ENCODE results near the gene DYNC1H1. TPM values are rescaled to one million over a fixed set of nuclear protein-coding genes. Genes with fewer than 3 reads are reported as not detected.

Gene DYNC1H1
- total RNA-seq, 1 experiment from 2014 or later, result 438 TPM

DNA sequence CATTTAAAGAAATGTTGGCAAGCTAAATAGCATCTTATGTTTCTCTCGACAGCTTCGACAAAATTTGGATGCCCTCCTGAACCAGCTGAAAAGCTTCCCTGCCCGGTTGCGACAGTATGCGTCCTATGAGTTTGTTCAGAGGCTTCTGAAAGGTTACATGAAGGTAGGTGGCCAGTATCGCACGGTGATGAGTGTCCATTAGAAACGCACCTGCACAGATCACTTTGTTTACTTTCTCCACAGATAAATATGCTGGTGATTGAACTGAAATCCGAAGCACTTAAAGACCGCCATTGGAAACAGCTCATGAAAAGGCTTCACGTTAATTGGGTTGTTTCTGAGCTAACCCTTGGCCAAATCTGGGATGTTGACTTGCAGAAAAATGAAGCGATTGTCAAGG lies 36.5 kb downstream of the DYNC1H1 start:
- H3K4me3 Mint-ChIP-seq, result no peak overlapping the region
- POLR2A ChIA-PET, result no interaction called here
- no peak overlapping the region for H3K27ac Mint-ChIP-seq
- DNase-seq (ENCODE audit: low spot score) (no peak), ATAC-seq (no peak)
- H3K4me1 Mint-ChIP-seq, result no peaks in the 10 kb centered on the region
- no peaks in the 10 kb centered on the region for H3K9me3 Mint-ChIP-seq
- no peaks in the 10 kb centered on the region for H3K27me3 Mint-ChIP-seq (ENCODE audit: low read depth)
- H3K36me3 Mint-ChIP-seq, result peaks cover 82% of the 10 kb centered on the region
- CTCF ChIA-PET, result no interaction called here
- no peak for TF ChIP-seq CREB1 (CRISPR knock-in tag; IDR thresholded peaks at IDR 0.05)
- no peak for TF ChIP-seq NFE2L1 (CRISPR knock-in tag; IDR thresholded peaks at IDR 0.05)
- no peak for TF ChIP-seq PREB (CRISPR knock-in tag; IDR thresholded peaks at IDR 0.05; ENCODE audit: borderline replicate concordance)
- no peak for TF ChIP-seq PRRX2 (CRISPR knock-in tag; IDR thresholded peaks at IDR 0.05)
- TF ChIP-seq EMX1 (CRISPR knock-in tag; IDR thresholded peaks at IDR 0.05), result no peak
- TF ChIP-seq ZNF121 (CRISPR knock-in tag; IDR thresholded peaks at IDR 0.05), result no peak
- TF ChIP-seq ZNF532 (CRISPR knock-in tag; IDR thresholded peaks at IDR 0.05; ENCODE audit: borderline replicate concordance), result no peak
- no peak for TF ChIP-seq ZNF425 (CRISPR knock-in tag; conservative IDR thresholded peaks at IDR 0.05)
- TF ChIP-seq ZNF138 (CRISPR knock-in tag; conservative IDR thresholded peaks at IDR 0.05), result no peak
- no peak for TF ChIP-seq CREM (CRISPR knock-in tag; IDR thresholded peaks at IDR 0.05)
- no peak for TF ChIP-seq MXD4 (CRISPR knock-in tag; IDR thresholded peaks at IDR 0.05; ENCODE audit: borderline replicate concordance)
- no peak for TF ChIP-seq NR1H2 (CRISPR knock-in tag; IDR thresholded peaks at IDR 0.05)
- no peak for TF ChIP-seq FOXJ3 (CRISPR knock-in tag; IDR thresholded peaks at IDR 0.05; ENCODE audit: borderline replicate concordance)

DNA sequence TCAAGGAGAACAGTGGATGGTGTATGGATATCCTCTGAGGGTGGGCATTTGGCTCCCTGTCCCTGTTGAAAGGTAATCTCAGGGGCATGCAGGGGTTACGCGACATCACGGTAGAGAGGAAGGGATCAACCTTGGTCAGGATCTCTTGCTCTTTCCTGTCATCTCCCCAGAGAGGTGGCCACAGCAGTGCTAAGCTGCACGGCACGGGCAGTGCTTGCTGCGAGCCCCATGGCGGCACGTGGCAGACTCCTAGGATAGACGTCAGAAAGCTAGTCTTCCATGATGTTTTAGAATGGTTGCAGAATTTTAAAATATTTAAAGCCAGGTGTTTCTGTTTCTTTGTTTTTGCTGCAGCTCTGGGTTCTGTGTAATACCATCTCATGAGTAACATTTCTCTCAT lies 41.0 kb downstream of the DYNC1H1 start:
- ChIA-PET CTCF (no interaction called here), POLR2A (no interaction called here)
- H3K4me3 Mint-ChIP-seq, result no peak overlapping the region
- no peak overlapping the region for H3K27ac Mint-ChIP-seq
- no peaks in the 10 kb centered on the region for H3K9me3 Mint-ChIP-seq
- peaks cover 89% of the 10 kb centered on the region for H3K36me3 Mint-ChIP-seq
- ATAC-seq, result no peak
- no peak for DNase-seq (ENCODE audit: low spot score)
- H3K27me3 Mint-ChIP-seq (ENCODE audit: low read depth), result no peaks in the 10 kb centered on the region
- H3K4me1 Mint-ChIP-seq, result no peaks in the 10 kb centered on the region
- TF ChIP-seq NFYB (CRISPR knock-in tag; conservative IDR thresholded peaks at IDR 0.05; ENCODE audit: low read depth), result no peak
- TF ChIP-seq, protein P1, sequence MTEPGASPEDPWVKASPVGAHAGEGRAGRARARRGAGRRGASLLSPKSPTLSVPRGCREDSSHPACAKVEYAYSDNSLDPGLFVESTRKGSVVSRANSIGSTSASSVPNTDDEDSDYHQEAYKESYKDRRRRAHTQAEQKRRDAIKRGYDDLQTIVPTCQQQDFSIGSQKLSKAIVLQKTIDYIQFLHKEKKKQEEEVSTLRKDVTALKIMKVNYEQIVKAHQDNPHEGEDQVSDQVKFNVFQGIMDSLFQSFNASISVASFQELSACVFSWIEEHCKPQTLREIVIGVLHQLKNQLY (CRISPR knock-in tag; IDR thresholded peaks at IDR 0.05), result no peak
- TF ChIP-seq, protein P2, sequence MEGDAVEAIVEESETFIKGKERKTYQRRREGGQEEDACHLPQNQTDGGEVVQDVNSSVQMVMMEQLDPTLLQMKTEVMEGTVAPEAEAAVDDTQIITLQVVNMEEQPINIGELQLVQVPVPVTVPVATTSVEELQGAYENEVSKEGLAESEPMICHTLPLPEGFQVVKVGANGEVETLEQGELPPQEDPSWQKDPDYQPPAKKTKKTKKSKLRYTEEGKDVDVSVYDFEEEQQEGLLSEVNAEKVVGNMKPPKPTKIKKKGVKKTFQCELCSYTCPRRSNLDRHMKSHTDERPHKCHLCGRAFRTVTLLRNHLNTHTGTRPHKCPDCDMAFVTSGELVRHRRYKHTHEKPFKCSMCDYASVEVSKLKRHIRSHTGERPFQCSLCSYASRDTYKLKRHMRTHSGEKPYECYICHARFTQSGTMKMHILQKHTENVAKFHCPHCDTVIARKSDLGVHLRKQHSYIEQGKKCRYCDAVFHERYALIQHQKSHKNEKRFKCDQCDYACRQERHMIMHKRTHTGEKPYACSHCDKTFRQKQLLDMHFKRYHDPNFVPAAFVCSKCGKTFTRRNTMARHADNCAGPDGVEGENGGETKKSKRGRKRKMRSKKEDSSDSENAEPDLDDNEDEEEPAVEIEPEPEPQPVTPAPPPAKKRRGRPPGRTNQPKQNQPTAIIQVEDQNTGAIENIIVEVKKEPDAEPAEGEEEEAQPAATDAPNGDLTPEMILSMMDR (IDR thresholded peaks at IDR 0.05), result no peak
- no peak for TF ChIP-seq NR1H2 (CRISPR knock-in tag; IDR thresholded peaks at IDR 0.05)
- TF ChIP-seq KAT7 (CRISPR knock-in tag; IDR thresholded peaks at IDR 0.05; ENCODE audit: borderline replicate concordance), result no peak
- TF ChIP-seq GRHL2 (CRISPR knock-in tag; IDR thresholded peaks at IDR 0.05; ENCODE audit: insufficient replicate concordance, severe bottlenecking), result no peak
- no peak for TF ChIP-seq USF1 (CRISPR knock-in tag; IDR thresholded peaks at IDR 0.05)
- TF ChIP-seq ZNF671 (CRISPR knock-in tag; IDR thresholded peaks at IDR 0.05), result no peak
- TF ChIP-seq, protein P3, sequence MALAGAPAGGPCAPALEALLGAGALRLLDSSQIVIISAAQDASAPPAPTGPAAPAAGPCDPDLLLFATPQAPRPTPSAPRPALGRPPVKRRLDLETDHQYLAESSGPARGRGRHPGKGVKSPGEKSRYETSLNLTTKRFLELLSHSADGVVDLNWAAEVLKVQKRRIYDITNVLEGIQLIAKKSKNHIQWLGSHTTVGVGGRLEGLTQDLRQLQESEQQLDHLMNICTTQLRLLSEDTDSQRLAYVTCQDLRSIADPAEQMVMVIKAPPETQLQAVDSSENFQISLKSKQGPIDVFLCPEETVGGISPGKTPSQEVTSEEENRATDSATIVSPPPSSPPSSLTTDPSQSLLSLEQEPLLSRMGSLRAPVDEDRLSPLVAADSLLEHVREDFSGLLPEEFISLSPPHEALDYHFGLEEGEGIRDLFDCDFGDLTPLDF (CRISPR knock-in tag; IDR thresholded peaks at IDR 0.05), result no peak
- TF ChIP-seq ZSCAN18 (CRISPR knock-in tag; IDR thresholded peaks at IDR 0.05), result no peak
